ENCODE results near the gene INPPL1. TPM values are rescaled to one million over a fixed set of nuclear protein-coding genes. Genes with fewer than 3 reads are reported as not detected.

INPPL1 gene
- total RNA-seq, 1 experiment from 2014 or later: 214 TPM

DNA sequence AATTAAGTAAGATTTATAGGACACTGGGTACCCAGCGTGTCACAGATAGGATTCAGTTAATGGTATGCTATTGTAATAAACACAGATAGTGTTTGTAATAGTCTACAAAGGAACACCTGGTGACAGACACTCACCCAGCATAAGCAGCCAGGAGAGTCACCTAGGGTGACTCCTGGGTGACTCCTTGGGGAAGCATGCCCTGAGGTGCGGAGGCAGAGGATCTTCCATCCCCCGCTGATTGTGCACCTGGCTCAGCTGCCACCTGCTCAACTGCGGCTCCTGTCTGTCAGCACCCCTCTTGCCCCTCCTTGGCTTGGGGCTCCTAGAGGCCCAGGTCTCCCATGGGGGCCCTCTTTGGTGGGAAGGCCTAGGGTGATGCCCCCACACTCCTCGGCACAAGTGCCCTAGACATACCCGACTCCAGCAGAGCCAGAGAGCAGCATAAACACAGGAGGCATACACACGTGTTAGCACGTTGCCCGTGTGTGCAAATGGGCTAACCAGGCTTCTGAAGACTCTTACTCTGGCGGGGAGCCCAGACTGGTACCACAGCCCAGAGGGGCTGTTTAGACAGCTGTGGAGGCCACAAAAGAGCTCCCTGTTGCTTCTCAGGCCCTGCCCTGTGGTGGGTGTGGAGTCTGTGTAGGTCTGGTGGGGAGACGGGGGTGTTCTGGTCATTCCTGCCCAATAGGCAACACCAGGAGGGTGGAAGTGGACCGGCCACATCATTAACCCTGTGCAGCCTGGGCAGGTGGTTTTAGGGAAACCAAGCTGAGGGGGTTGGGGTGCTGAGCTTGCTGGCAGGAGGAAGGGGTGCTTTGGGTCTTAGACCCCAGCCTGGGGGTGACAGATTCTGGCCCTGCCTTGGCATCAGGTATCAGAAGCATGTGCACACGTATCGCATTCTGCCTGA lies 3.0 kb downstream of the INPPL1 start:
- H3K36me3 Mint-ChIP-seq (ENCODE audit: insufficient read depth in 1 of 3, low read depth in 3 of 3): peaks cover 29 to 65% (median 61%) of the 10 kb centered on the region in 3 experiments; a peak in 6 of 7 replicates
- peaks cover 4% of the 10 kb centered on the region; the same call in 1 of the 2 replicates for H3K79me2 ChIP-seq (ENCODE audit: insufficient read depth, low read length)

More for the DNA sequence above, 3.0 kb downstream of the INPPL1 start:
- DNase-seq: peak; percentile 21
- Histone ChIP-seq H4K5ac (ENCODE audit: insufficient read length, low read depth, low read length) (no peak overlapping the region), H2BK20ac (ENCODE audit: low read depth, low read length, poor library complexity, severe bottlenecking) (no peak overlapping the region), H3K79me1 (ENCODE audit: insufficient read depth, low read depth, low read length, poor library complexity, severe bottlenecking) (peaks cover 3% of the 10 kb centered on the region), H2BK120ac (ENCODE audit: low read depth, low read length, poor library complexity, severe bottlenecking) (no peak overlapping the region), H3K9ac (ENCODE audit: extremely low read depth, insufficient read length, low read length) (no peak overlapping the region), H3K14ac (ENCODE audit: insufficient read depth, low read length) (no peak overlapping the region), H2BK12ac (ENCODE audit: insufficient read length, low read depth, low read length) (no peak overlapping the region), H3K23ac (ENCODE audit: insufficient read length, low read depth, low read length) (no peak overlapping the region), H3K18ac (ENCODE audit: insufficient read length, low read depth, low read length) (no peak overlapping the region), H3K9me3 (ENCODE audit: control insufficient read depth, low read depth, low read length) (no peaks in the 10 kb centered on the region), H3K23me2 (ENCODE audit: insufficient read length, low read depth, low read length, poor library complexity, severe bottlenecking) (peaks cover 16% of the 10 kb centered on the region), H3K4me2 (ENCODE audit: insufficient read depth, insufficient read length, low read length) (no peak overlapping the region), H3T11ph (ENCODE audit: low read length) (no peak overlapping the region), H3K4me1 (ENCODE audit: insufficient read depth, low read length) (no peaks in the 10 kb centered on the region; the same call in 1 of the 2 replicates), H3K4ac (ENCODE audit: low read depth, low read length) (no peak overlapping the region), H4K8ac (replicated peaks; ENCODE audit: insufficient read length, low read depth, low read length) (no peak overlapping the region), H3K27ac (ENCODE audit: insufficient read length, low read depth, low read length) (no peak overlapping the region), H3K56ac (ENCODE audit: insufficient read length, low read depth, low read length) (no peak overlapping the region), H3K27me3 (ENCODE audit: insufficient read depth, low read length) (no peaks in the 10 kb centered on the region), H2AK5ac (ENCODE audit: insufficient read length, low read length) (no peak overlapping the region), H2BK15ac (ENCODE audit: low read depth, low read length) (no peak overlapping the region), H4K20me1 (ENCODE audit: control insufficient read depth, insufficient read depth, insufficient read length) (peaks cover 2% of the 10 kb centered on the region), H2BK5ac (ENCODE audit: insufficient read length, low read length) (no peak overlapping the region), H4K91ac (ENCODE audit: insufficient read length, low read depth, low read length) (no peak overlapping the region), H2AFZ (ENCODE audit: low read length) (no peak overlapping the region)
- Mint-ChIP-seq H3K27me3 (ENCODE audit: low read depth) (no peaks in the 10 kb centered on the region), H3K4me3 (no peak overlapping the region), H3K4me1 (peaks cover 16 to 23% of the 10 kb centered on the region in 2 experiments), H3K9me3 (no peaks in the 10 kb centered on the region), H3K27ac (no peak overlapping the region)
- no CpG with 5 or more reads among the region's 14 CpGs for WGBS (ENCODE audit: extremely low coverage, insufficient read length, low lambda C conversion rate)
- TF ChIP-seq, protein P1, sequence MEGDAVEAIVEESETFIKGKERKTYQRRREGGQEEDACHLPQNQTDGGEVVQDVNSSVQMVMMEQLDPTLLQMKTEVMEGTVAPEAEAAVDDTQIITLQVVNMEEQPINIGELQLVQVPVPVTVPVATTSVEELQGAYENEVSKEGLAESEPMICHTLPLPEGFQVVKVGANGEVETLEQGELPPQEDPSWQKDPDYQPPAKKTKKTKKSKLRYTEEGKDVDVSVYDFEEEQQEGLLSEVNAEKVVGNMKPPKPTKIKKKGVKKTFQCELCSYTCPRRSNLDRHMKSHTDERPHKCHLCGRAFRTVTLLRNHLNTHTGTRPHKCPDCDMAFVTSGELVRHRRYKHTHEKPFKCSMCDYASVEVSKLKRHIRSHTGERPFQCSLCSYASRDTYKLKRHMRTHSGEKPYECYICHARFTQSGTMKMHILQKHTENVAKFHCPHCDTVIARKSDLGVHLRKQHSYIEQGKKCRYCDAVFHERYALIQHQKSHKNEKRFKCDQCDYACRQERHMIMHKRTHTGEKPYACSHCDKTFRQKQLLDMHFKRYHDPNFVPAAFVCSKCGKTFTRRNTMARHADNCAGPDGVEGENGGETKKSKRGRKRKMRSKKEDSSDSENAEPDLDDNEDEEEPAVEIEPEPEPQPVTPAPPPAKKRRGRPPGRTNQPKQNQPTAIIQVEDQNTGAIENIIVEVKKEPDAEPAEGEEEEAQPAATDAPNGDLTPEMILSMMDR (conservative IDR thresholded peaks at IDR 0.05): no peak
